Renal pelvis (tissue), 4 donors: Measurements from ENCODE around the gene FAM222A. TPM values are rescaled to one million over a fixed set of nuclear protein-coding genes. Genes with fewer than 3 reads are reported as not detected.

Experiments used
- DNase-seq: peaks from one replicate; pipeline ENCODE4 v3.0.0-alpha.2; 2013
- polyA plus RNA-seq, 3 donors: library from polyadenylated mRNA; unstranded; fragments of 120-200 nt; gene quantifications; one replicate each; pipeline ENCODE4 v1.2.1, GENCODE V29; 2013; ENCODE audit not compliant: insufficient read length in 3 of 3

FAM222A gene
- polyA plus RNA-seq, 3 donors: 7.8 to 10.0 (median 8.3) TPM

DNA sequence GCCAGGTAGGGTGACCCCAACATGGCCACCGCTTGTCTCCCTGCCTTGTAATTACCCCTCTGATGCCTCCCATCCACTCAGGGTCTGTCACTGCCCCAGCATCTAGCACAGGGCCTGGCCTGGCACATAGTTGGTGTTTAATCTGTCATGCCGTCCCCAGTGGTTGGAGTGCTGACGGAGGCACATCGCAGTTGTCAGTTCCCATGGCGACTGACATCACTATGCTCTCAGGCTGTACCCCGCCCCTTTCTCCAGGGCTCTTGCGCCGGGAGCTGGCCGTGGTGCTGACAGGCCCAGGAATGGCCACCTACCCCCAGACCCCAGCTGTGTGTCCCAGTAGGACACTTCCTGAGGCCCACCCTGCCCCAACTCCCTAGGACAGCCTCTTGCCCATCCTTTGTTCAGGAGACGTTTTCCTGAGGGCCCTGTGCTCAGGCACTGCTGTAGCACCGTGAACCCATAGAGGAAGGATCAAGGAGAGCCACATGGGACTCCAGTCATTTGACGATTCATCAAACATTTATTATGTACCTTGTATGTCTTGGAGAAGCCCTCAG lies 23.0 kb downstream of the FAM222A start:
- DNase-seq: peak; percentile 89

DNA sequence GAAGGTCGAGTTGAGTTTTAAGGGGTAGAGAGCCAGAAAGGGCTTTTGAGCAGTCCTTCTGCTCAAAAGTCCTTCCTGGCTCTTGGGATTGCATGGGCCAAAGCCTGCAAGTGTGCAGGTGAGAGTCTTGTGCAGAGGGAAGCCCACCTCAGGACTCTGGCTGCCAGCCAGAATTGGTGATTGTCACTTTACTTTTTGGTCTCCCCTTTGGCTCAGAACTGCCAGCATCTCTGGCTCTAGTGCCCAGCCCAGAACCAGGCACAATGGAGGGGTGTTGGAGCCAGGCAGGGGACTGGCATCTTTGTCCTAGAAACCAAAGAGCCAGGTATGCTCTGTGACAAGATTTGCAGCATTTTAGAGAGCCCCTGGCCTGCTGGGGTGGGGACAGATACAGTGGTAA lies 23.5 kb downstream of the FAM222A start:
- DNase-seq: no peak

DNA sequence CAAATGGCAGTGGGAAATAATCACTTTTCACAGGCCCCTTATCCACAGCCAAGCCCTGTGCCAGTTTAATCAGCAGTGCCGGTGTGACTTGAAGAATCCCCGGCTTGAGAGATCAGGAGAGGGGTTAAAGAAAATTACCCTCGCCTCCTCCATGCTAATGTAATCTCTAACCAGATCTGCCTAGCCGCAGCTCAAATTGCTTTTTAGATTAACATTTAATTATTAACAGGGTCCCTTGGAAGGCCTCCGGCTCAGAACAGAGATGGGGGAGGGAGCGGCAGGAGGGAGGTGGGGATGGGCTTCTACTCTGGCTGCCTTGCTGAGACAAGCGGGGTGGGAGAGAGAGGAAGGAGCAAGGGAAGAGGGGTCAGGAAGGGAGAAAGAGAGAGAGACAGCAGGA lies 24.0 kb downstream of the FAM222A start:
- peak; percentile 72 for DNase-seq

DNA sequence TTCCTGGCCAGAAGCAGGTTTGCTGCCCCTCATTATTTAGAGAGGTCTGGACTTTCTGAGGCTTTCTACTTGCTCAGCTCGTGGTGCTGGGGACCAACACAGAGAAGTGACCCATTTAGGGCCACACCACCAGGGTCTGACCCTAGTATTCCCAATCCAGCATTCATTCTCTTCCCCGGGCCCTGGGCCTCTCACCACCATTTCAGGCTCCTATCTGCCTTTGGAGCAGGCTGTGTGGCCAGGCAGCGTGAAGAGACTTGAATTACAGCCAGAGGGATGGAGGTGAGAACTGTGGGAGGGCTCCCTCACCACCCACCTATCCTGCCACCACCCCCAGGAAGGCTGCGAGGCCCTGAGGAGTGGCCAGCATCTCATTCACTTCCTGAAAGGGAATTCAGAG lies 24.6 kb downstream of the FAM222A start:
- no peak for DNase-seq

DNA sequence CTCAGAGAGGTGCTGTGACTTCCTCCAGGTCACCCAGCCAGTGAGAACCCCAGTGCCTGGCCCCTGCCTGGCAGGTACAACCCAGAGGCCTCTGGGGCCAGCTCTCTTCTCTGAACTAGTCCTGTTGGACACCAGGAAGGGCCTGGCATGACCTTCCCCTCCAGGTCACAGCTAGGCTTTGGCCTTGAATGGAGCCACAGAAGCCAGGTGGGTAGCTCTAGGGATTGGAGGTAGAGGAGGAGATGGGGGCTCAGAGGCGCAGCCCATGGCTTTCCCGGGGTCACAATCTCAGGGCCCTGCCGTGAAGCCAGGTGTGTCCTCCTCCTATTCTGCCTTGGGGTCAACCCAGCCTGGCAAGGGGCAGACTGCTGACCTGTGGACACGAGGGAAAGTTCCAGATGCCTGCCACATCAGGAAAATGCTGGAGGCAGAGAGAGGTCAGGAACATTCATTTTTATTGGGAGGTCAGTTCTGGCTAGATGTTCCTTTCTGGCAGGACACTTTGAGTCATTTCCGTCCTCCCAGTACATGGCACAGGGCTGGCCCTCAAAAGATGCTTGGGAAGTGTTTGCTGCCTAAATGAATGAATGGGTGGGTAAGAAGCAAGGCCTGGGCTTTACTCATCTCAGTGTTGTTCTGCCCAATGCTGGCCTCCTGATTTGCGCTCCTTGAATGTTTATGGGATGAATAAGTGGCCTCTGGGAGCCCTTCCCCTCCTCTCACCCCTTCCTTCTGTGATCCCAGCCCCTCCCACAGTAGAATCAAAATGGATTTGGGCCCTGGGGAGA lies 25.4 kb downstream of the FAM222A start:
- DNase-seq: no peak

DNA sequence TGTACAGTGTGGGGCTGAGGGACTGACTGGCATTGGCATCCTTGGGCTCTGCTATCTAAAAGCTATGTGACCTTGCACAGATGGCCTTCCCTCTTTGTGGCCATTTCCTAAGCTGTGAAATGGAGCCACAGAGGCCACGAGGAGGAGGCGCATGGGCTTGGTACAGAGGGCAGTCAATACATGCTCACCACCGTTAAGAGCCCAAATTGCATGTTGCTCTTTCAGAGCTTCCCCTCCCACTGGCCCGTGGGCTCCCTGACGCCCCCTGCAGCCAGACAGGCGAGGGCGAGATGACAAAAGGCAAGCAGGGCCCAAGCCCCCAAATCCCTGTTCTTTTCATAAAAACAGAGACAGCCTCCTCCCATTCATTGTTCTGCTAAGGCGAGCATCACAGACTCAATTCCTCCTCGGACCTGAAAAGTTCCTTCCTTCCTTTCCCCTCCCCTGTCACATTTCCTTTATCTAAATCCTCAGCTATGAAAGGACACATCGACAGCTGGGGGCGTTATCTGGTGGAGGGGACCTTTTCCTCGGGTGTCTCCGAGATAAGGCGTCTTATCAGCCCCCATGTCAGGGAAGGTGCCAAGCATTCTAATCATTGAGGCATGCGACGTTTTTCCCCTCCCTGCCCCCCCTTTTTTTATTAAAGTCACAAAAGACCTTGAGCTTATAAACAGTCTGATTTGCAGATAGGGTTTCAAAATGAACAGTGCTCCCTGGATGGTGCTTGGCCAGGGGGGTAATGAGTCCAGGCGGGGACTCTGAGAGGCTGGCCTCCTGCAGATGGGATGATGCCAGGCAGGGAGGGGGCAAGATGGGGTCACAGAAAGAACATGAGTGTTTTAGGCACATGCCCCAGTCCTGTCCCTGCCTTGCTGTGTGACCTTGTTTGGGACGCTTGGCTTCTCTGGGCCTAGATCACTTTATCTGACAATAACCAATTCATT lies 26.4 kb downstream of the FAM222A start:
- no peak for DNase-seq

DNA sequence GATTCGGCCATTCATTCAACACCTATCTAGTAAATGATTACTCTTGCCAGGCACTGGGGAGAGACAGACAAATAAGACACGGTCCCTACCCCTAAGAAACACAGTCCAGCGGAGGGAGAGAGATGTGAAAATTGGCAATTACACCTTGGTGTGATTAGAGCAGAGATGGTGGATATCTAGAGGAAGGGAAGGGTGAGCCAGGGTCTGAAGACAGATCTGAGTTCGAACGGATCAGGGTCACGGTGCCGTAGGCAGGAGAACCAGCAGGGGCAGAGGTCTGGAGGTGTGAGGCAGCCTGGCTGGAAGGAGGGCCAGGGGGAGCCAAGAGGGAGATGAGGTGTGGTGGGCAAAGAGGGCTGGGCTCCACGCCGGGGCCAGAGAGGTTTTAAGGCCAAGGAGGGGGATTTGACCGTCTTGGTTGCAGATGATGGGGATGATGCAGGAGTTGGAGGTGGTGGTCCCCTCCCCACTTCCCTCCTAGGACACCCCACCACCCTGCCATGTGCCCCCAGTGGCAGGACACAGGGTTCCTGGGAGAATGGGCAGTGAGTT lies 27.1 kb downstream of the FAM222A start:
- DNase-seq: no peak

DNA sequence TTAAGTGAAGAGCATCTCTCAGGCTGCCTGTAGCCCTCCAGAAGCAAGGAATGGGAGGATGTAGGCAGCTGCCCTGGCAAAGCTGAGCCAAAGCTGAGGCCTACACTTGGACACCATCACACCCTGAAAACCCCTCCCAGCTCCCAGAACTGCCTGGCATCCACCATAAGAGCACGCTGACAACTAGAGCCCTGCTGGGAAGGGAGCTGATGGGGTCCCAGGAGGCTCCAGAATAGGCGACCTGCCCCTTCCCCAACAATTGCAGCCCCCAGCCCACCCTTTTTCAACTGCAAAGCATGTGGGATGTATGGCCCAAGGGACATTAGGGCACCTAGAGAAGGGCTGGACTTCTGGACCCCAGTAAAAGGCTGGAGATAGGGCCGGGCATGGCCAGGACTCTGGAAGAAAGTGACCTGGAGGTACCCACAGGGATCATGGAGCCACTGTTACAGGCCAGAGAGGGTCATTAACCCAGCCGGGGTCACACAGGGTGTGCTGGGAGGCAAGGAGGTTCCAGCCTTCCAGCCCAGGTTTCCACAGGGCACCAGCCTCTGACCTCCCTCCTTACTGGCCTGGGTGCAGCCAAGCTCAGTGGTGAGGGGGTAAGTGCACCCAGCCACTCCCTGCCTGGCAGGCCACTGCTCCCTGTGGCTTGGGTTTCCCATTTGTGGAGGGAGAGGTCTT lies 27.8 kb downstream of the FAM222A start:
- no peak for DNase-seq

DNA sequence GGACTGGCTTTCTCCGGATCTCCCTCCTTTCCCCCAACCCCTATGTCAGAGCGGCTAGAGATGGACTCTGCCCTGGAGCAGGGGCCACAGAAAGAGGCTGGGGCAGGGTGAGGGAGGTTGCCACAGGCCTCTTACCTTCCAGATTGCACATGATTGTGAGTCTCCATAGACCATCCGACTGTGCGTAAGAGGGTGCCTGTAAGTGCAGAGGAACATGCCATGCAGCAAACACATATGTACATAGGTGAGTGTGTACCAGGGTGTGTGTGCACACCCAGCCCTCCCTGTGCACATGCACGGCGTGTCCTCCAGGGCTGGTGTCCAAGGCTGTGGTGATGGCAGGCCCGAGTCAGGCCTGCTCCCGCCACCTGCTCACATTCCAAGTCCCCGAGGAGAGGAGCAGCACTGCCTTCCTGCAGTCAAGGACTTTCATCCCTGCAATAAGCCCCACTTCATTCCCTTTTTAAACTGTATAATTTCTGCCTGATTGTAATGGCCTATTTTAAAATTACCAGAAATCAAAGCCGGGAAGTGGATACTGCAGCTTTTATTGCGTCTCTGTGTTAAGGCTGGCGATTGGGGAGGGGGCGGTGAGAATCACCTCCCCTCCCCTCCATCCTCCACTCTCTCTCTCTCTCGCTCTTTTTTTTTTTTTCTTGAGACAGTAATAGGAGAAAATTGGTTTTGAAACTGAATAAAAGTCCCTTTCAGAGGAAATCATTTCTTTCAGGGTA lies 28.5 kb downstream of the FAM222A start:
- DNase-seq: no peak

DNA sequence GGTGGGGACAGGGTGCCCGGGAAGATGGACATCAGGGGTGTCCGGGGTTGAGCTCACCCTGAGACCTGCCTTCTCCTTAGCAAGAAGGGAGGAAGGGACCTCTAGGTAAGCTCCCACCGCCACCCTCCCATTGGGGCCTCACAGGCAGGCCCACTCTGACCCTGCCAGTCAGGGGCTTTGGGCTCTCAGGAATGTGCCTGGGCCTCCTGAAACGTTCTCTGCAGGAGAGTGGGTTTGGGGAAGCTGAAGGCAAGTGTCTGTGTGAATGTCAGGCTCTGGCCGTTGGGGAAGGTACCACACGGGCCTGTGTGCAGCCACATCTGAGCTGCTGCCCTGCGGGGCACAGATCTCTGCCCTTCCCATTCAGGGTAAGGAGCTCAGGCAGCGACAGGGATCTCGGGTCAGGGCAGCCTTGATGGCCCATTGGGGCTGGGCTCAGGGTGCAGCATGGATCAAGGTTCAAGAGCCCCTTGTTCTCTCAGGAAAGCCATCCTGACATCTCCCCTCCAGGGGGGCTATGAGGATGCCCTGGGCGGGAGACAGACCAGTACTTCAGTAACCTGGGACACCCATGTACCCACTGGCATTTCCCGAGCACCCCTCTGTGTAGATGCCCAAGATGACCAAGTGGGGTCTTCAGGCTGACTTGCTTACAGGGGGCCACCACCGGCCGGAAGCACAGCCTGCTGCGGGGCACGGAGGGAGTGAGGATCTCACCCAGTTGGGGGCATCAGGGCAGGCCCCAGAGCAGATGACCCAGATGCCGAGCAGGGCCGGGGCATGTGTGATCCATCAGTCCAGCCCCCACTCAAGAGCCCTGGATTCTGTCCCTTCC lies 29.7 kb downstream of the FAM222A start:
- no peak for DNase-seq

DNA sequence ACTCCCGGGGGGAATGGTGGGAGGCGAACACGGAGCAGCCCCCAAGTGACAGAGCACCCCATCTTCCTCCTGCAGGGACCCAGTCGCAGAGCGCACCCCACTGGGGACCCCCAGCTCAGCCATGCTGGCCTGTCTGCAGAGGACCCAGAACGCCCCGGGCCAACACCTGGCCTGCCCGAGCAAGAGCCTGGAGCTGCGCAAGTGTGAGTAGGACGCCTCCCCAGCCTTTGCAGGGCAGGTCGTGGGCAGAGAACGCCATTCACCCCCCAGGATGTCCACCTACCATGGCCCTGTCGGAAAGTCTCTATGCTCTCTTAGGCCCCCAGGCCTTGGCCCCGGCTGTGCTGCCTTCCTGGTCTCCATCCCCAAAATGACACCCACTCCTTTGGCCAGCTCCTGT lies 30.4 kb downstream of the FAM222A start:
- DNase-seq: no peak

DNA sequence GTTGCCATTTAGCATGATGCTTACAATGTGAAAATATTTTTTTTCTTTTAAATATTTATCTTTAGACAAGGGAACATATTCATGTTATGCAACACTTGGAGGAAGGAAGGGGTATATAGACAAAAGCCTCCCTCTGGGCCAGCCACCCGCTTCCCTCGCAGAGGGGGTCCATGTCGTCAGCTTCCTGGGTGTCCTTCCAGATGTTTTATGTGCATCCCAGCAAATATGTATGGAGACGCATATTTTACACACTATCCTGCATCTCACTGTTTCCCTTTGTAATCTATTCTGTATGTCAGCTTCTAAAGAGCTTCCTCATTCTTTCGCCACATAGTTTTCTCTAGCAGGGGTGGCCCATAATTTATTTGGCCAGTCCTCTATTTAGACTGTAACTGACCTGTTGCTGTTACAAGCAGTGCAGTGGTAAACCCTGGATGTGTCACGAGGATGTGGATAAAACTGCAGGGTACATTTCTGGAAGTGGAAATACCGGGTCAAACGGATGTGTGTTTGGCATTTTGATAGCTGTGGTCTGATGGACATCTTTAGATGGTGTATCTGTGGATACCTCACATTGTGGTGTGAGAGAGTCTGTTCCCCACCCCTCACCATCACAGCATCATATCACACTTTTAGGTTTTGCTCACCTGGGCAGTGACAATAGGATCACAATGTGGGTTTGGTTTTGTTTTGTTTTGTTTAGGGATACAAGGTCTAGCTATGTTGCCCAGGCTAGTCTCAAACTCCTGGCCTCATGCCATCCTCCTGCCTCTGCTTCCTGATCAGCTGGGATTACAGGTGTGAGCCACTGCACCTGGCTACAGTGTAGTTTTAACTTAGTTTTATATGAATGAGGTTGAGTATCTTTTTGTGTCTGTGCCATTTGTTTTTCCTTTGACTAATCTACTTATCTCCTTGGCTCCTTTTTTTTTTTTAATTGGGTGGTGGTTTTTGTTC lies 31.6 kb downstream of the FAM222A start:
- no peak for DNase-seq

DNA sequence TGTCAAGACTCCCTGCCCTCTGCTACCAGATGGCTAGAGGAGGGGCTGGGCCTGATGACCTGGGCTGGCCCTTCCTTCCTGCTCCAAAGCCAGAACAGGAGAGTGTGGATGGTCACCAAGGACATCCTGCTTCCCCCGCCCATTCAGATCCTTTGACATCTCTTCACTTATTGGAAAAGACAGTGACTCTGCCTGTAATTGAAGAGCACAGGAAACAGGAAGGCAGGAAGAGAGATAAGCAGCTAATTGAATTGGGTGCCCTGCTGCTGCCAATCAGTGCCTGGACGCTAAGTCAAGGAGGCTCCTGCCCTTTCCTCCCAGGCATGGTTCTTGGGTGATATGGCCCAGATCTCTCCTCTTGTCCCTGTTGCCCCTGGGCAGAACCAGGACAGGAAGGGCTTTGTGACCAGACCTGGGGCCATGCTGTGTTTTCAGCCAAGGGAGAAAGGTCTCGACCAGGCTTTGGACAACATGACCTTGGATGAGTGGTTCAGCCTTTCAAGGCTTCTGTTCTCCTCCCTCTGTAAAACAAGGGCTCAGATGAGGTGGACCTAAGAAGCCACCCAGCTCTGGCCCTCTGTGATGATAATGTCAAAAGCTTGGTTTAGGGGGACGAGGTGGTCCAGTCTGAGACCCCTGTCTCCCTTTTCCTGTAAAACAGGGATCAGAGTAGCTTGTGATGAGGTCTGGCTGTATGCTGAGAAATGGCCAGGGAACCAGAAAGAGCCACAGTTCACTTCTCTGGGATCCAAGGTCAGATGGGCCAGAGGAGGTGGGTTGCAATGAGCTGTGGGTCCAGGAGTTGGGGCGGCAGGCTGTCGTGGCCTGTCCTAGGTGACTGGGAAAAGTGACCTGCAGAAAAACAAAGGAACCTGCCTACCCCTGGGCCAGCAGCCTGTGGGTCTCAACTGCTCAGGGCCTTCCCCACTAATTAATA lies 38.8 kb downstream of the FAM222A start:
- DNase-seq: no peak

DNA sequence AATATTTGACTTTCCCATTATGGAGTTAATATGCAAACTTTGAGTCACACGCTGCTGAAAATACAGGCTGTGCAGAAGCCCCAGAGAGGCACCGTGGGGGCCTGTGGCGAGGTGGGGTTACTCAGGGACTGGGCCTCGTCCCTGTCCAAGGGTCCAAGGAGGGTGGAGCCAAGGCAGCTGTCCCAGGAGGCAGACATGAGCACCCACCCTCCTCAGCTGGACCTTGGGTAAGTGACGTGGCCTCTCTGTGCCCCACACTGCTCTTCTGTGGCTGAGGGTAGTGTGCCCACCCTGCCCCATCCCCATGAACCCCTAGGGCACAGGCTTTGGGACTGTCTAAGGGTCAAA lies 39.4 kb downstream of the FAM222A start:
- no peak for DNase-seq

DNA sequence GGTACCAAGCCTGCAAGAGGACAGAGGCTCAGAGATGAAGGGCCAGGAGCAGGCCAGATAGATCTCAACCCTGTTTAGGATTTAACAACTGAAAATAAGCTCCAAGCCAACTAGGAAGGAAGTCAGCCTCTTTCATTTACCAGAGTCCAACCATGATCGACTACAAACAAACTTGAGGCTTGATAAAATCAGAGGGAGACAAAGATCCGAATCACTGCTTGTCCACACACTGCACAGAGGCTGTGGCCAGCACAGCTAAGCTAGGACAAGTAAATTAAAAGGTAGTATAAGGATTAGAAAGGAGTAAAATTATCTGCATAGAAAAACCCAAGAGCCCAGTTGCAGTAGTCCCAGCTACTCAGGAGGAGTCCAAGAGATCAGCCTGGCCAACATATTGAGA lies 40.3 kb downstream of the FAM222A start:
- DNase-seq: no peak

DNA sequence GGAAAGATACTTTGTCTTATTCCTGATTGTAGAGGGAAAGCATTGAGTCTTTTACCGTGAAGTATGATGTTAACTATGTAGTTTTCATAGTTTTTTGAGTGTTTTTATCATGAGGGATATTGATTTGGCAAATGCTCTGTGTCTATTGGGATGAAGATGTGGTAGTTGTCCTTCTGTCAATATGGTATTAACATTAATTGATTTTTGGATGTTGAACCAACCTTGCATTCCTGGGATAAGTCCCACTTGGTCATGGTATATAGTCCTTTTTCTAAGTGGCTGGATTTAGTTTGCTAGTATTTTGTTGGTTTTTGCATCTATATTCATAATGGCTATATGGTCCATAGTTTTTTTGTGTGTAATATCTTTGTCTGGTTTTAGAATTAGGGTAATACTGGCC lies 42.8 kb downstream of the FAM222A start:
- DNase-seq: no peak

DNA sequence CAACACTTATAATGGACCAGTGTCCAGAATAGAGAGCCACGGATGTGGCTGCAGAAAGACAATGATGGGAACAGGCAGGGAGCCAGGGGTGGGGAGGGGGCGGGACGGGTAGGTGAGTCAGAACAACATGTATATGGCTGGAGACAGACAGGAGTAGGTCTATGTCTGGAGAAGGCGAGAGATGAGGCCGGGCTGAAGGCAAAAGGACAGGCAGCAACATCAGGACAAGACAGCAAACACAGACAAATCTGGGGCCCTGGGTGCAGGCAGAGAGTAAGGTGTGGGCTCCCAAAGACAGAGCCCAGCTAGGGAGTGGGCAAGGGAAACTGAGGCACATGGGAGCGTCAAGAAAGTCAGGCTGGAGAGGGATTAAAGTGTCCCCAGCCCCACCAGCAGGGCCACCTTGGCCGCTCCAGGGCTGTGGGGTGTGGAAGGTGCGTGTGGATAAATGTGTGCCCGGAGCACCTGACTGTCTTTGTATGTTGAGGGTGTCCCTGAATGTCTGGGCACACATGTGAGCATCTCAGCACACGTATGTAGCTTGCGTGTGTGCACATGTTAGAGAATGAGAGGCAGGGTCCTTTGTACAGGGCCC lies 44.1 kb downstream of the FAM222A start:
- DNase-seq: no peak
